Stimulated activated CD4-positive, alpha-beta T cell treated with anti-CD3 and anti-CD28 coated beads, Interleukin-12 subunit alpha, Interleukin-12 subunit beta, amount 100 ng/mL, for 24 hours (primary cell): Measurements from ENCODE around the gene BAZ1A.

Experiments
- DNase-seq, 2 experiments: peaks; one replicate each; pipeline ENCODE4 v3.0.0-alpha.2; 2020; ENCODE audit warnings: low read depth in 2 of 2

BAZ1A gene

GRCh38 chr14:34875031-34875922, at the start of gene BAZ1A:
Gene BAZ1A, minus strand, starts transcription at chr14:34875360. Its CDS starts 756 bp downstream, at chr14:34874604.
- DNase-seq = peak; percentile 18 to 27

- DNase-seq = no peak
These were observed 45.2 kb upstream of the BAZ1A start for GRCh38 chr14:34920339-34920738.

GRCh38 chr14:34913619-34914018, 38.5 kb upstream of the BAZ1A start:
- no peak for DNase-seq

GRCh38 chr14:34912966-34913365, 37.8 kb upstream of the BAZ1A start:
- DNase-seq = no peak

GRCh38 chr14:34912182-34912581, 37.0 kb upstream of the BAZ1A start:
- no peak for DNase-seq

- no peak for DNase-seq
These were observed 36.3 kb upstream of the BAZ1A start for GRCh38 chr14:34911209-34912150.

GRCh38 chr14:34906287-34906686, 31.1 kb upstream of the BAZ1A start:
- DNase-seq = no peak

GRCh38 chr14:34895277-34895676, 20.1 kb upstream of the BAZ1A start:
- no peak for DNase-seq

GRCh38 chr14:34890937-34891336, 15.8 kb upstream of the BAZ1A start:
- DNase-seq = no peak

- DNase-seq = no peak
These were observed 13.0 kb upstream of the BAZ1A start for GRCh38 chr14:34888186-34888585.

- DNase-seq = no peak
These were observed 8.8 kb upstream of the BAZ1A start for GRCh38 chr14:34883954-34884353.

GRCh38 chr14:34874386-34875030, 652 bp downstream of the BAZ1A start:
- DNase-seq = peak; percentile 21 to 30

GRCh38 chr14:34873589-34874385, 1.4 kb downstream of the BAZ1A start:
- peak; percentile 76 to 83 for DNase-seq

GRCh38 chr14:34872822-34873588, 2.2 kb downstream of the BAZ1A start:
- DNase-seq = no peak

GRCh38 chr14:34867199-34867598, 8.0 kb downstream of the BAZ1A start:
- DNase-seq = no peak

GRCh38 chr14:34865889-34866574, 9.1 kb downstream of the BAZ1A start:
- no peak for DNase-seq

GRCh38 chr14:34863844-34864243, 11.3 kb downstream of the BAZ1A start:
- no peak for DNase-seq

GRCh38 chr14:34858765-34859164, 16.4 kb downstream of the BAZ1A start:
- no peak for DNase-seq

- DNase-seq = no peak
These were observed 17.3 kb downstream of the BAZ1A start for GRCh38 chr14:34857689-34858449.
